ENCODE measurements around the gene ZFP2.

- TF ChIP-seq, protein P1, sequence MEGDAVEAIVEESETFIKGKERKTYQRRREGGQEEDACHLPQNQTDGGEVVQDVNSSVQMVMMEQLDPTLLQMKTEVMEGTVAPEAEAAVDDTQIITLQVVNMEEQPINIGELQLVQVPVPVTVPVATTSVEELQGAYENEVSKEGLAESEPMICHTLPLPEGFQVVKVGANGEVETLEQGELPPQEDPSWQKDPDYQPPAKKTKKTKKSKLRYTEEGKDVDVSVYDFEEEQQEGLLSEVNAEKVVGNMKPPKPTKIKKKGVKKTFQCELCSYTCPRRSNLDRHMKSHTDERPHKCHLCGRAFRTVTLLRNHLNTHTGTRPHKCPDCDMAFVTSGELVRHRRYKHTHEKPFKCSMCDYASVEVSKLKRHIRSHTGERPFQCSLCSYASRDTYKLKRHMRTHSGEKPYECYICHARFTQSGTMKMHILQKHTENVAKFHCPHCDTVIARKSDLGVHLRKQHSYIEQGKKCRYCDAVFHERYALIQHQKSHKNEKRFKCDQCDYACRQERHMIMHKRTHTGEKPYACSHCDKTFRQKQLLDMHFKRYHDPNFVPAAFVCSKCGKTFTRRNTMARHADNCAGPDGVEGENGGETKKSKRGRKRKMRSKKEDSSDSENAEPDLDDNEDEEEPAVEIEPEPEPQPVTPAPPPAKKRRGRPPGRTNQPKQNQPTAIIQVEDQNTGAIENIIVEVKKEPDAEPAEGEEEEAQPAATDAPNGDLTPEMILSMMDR (IDR thresholded peaks at IDR 0.05; ENCODE audit: low read length), result no peak
- TF ChIP-seq EZH2 (IDR thresholded peaks at IDR 0.05; ENCODE audit: borderline replicate concordance, low read length), result no peak
Observed at GRCh38 chr5:178981381-178981780, 85.7 kb downstream of the ZFP2 start.
